ENCODE data around the gene SUSD3. TPM values are rescaled to one million over a fixed set of nuclear protein-coding genes. Genes with fewer than 3 reads are reported as not detected.

The SUSD3 gene
- total RNA-seq, 2 donors from 2014 or later = 0.67 to 3.3 TPM

DNA sequence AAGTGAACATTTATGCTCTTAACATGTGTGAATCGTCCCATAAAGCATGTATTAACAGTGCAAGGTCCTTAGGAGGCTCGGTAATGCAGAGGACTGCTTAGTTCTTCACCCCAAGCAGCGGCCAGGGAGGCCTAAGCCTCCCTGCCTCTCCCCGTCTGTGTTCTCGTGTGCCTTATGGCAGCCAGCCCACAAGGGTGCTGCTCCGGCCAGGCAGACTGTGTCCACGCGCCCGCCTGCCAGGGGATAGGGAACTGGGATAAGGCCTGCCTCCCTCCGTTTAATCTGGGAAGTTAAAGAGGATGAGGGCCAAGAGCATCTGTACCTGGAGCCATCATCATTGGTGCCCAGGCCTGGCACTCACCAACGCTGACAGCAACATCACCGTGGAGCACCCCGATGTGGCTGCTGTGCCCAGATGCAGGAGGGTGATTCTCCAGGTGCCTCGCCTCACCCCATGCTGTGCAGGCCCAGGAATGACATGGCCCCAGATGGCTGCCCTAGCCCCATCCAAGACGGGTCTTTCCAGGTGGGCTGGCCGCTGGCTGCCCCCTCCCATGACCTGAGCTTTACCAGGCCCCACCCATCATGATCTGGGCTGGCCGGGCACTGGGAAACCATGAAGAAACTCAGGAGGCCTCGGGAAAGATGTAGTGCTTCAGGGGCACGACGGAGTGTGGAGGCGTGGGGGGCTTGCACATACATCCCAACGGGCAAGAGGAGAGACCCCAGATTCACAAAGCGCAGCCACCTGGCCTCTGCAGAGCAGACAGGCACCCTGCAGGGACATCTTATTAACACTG is 35.6 kb upstream of the SUSD3 start:
- H3K36me3 Mint-ChIP-seq = peaks cover 7% of the 10 kb centered on the region
- no peak overlapping the region for H3K4me3 Mint-ChIP-seq
- ATAC-seq (no peak), DNase-seq (ENCODE audit: low spot score) (no peak)
- H3K4me1 Mint-ChIP-seq (ENCODE audit: low read depth in 2 of 2) = peaks cover 13 to 23% of the 10 kb centered on the region in 2 donors
- H3K9me3 Mint-ChIP-seq = no peaks in the 10 kb centered on the region
- H3K27me3 Mint-ChIP-seq = no peaks in the 10 kb centered on the region
- no peak overlapping the region for H3K27ac Mint-ChIP-seq

- ATAC-seq (no peak), DNase-seq (ENCODE audit: low spot score) (no peak)
- peak overlapping the region in 1 of 2 donors; percentile 63 for H3K27ac Mint-ChIP-seq
- peaks cover 18 to 29% of the 10 kb centered on the region in 2 donors for H3K4me1 Mint-ChIP-seq (ENCODE audit: low read depth in 2 of 2)
- peaks cover 7% of the 10 kb centered on the region for H3K36me3 Mint-ChIP-seq
- no peak overlapping the region for H3K4me3 Mint-ChIP-seq
- no peaks in the 10 kb centered on the region for H3K27me3 Mint-ChIP-seq
- H3K9me3 Mint-ChIP-seq = no peaks in the 10 kb centered on the region
Observed at GRCh38 chr9:93023521-93023815, 35.0 kb upstream of the SUSD3 start.

- H3K36me3 Mint-ChIP-seq = no peaks in the 10 kb centered on the region
Observed at GRCh38 chr9:93024646-93024910, 33.9 kb upstream of the SUSD3 start.

DNA sequence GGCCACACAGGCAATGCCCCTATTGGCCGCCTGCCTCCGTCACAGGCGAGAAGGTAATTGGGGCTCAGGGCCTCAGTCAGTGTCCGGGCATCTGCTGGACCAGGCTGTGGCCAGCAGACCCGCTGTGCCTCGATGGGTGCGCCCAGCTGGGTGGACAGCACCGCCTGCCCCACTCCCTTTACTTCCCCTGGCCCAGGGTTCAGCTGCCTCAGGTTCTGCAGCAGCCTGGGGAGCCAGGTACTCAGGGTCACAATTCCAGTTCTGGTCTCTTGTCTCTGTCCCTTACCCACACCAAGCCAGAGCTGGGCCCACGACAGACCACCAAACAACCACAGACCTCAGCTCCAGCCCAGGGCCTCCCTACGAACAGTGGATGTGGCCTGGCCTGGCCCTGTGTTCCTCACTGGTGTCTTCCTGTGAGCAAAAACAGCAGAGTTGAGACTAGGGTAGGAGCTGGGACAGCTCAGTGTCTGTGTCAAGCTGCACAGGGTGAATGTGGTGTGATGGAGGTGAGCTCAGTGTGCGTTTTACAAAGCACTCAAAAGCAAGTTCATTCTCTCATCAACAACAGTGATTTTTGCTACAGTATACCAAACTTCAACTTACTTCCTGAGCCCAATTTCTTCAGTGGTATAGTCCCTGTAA is 33.4 kb upstream of the SUSD3 start:
- Mint-ChIP-seq H3K9me3 (no peaks in the 10 kb centered on the region), H3K4me1 (ENCODE audit: low read depth in 2 of 2) (peaks cover 25 to 27% of the 10 kb centered on the region in 2 donors), H3K36me3 (no peaks in the 10 kb centered on the region), H3K27ac (peak overlapping the region; percentile 64 to 80), H3K4me3 (no peak overlapping the region), H3K27me3 (no peaks in the 10 kb centered on the region)
- DNase-seq (ENCODE audit: low spot score) (no peak), ATAC-seq (peak in 1 of 2 donors; percentile 34)

More at GRCh38 chr9:93024646-93024910, 33.9 kb upstream of the SUSD3 start:
- peak overlapping the region; percentile 63 to 64 for H3K27ac Mint-ChIP-seq
- DNase-seq (ENCODE audit: low spot score) = no peak
- no peaks in the 10 kb centered on the region for H3K27me3 Mint-ChIP-seq
- ATAC-seq = no peak
- peaks cover 25 to 28% of the 10 kb centered on the region in 2 donors for H3K4me1 Mint-ChIP-seq (ENCODE audit: low read depth in 2 of 2)
- H3K9me3 Mint-ChIP-seq = no peaks in the 10 kb centered on the region
- no peak overlapping the region for H3K4me3 Mint-ChIP-seq

GRCh38 chr9:93025736-93026135 is 32.8 kb upstream of the SUSD3 start:
- ATAC-seq = no peak
- H3K9me3 Mint-ChIP-seq = no peaks in the 10 kb centered on the region
- DNase-seq (ENCODE audit: low spot score) = no peak
- H3K4me1 Mint-ChIP-seq (ENCODE audit: low read depth in 2 of 2) = peaks cover 27 to 28% of the 10 kb centered on the region in 2 donors
- H3K27ac Mint-ChIP-seq = peak overlapping the region; percentile 64 to 80
- no peaks in the 10 kb centered on the region for H3K27me3 Mint-ChIP-seq
- no peak overlapping the region for H3K4me3 Mint-ChIP-seq
- peaks cover 3% of the 10 kb centered on the region for H3K36me3 Mint-ChIP-seq

- no peak for ATAC-seq
- Mint-ChIP-seq H3K9me3 (no peaks in the 10 kb centered on the region), H3K36me3 (peaks cover 7% of the 10 kb centered on the region), H3K4me1 (ENCODE audit: low read depth in 2 of 2) (peaks cover 30 to 31% of the 10 kb centered on the region in 2 donors), H3K27ac (no peak overlapping the region), H3K27me3 (no peaks in the 10 kb centered on the region), H3K4me3 (no peak overlapping the region)
- no peak for DNase-seq (ENCODE audit: low spot score)
Observed at GRCh38 chr9:93026640-93027039, 31.9 kb upstream of the SUSD3 start.

- peaks cover 30 to 31% of the 10 kb centered on the region in 2 donors for H3K4me1 Mint-ChIP-seq (ENCODE audit: low read depth in 2 of 2)
Observed at GRCh38 chr9:93027750-93028149, 30.8 kb upstream of the SUSD3 start.

GRCh38 chr9:93028448-93029006 is 30.0 kb upstream of the SUSD3 start:
- ATAC-seq (peak; percentile 84 to 86), DNase-seq (ENCODE audit: low spot score) (peak; percentile 75)
- H3K4me1 Mint-ChIP-seq (ENCODE audit: low read depth in 2 of 2) = peaks cover 30 to 31% of the 10 kb centered on the region in 2 donors
- no peaks in the 10 kb centered on the region for H3K27me3 Mint-ChIP-seq
- H3K36me3 Mint-ChIP-seq = peaks cover 7% of the 10 kb centered on the region
- peak overlapping the region; percentile 76 to 94 for H3K27ac Mint-ChIP-seq
- H3K9me3 Mint-ChIP-seq = no peaks in the 10 kb centered on the region
- peak overlapping the region; percentile 68 for H3K4me3 Mint-ChIP-seq

More at GRCh38 chr9:93027750-93028149, 30.8 kb upstream of the SUSD3 start:
- H3K36me3 Mint-ChIP-seq = peaks cover 7% of the 10 kb centered on the region
- peak overlapping the region; percentile 76 to 94 for H3K27ac Mint-ChIP-seq
- no peaks in the 10 kb centered on the region for H3K9me3 Mint-ChIP-seq
- ATAC-seq (no peak), DNase-seq (ENCODE audit: low spot score) (no peak)
- H3K27me3 Mint-ChIP-seq = no peaks in the 10 kb centered on the region
- H3K4me3 Mint-ChIP-seq = peak overlapping the region; percentile 68

- no peak overlapping the region for H3K4me3 Mint-ChIP-seq
- ATAC-seq (no peak), DNase-seq (ENCODE audit: low spot score) (no peak)
- peaks cover 7% of the 10 kb centered on the region for H3K36me3 Mint-ChIP-seq
- no peaks in the 10 kb centered on the region for H3K27me3 Mint-ChIP-seq
- H3K9me3 Mint-ChIP-seq = no peaks in the 10 kb centered on the region
- peak overlapping the region; percentile 1 to 27 for H3K27ac Mint-ChIP-seq
- peaks cover 20 to 26% of the 10 kb centered on the region in 2 donors for H3K4me1 Mint-ChIP-seq (ENCODE audit: low read depth in 2 of 2)
Observed at GRCh38 chr9:93030642-93031628, 27.6 kb upstream of the SUSD3 start.

DNA sequence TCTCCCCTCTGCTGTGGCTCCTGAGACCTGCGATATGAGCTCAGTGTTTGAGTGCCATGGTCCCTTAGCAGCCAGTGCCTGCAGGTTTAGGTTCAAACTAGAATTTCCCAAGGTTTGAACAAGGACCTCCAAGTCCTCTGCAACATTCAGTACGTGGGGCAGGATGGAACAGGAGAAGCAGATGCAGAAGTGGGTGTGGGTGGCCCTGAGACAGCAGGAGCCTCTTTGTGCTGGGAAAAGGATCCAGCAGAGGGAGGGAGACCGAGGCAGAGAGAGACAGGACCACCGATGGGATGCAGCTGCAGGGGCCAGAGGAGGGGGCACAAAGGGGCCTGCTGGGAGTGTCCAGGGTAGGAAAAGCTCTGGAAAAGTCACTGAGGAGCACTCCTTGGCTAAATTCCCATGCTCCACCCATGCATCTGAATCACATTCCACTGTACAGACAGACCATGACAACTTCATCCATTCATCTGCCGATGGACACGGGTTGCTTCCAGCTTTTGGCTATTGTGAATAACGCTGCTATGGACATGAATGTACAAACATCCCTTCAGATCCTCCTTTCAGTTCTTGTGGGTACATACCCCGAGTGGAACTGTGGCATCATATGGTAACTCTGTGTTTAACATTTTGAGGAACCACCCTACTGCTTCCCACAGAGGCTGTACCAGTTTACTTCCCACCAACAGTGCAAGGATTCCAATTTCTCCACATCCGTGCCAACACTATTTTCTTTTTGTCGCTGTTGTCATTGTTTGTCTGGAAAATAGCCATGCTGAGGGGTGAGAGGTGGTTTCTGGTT is 26.7 kb upstream of the SUSD3 start:
- no peak for DNase-seq (ENCODE audit: low spot score)
- no peaks in the 10 kb centered on the region for H3K9me3 Mint-ChIP-seq
- no peaks in the 10 kb centered on the region for H3K27me3 Mint-ChIP-seq
- peaks cover 7% of the 10 kb centered on the region for H3K36me3 Mint-ChIP-seq
- no peak overlapping the region for H3K4me3 Mint-ChIP-seq
- no peak for ATAC-seq
- H3K4me1 Mint-ChIP-seq (ENCODE audit: low read depth in 2 of 2) = peaks cover 20 to 26% of the 10 kb centered on the region in 2 donors
- H3K27ac Mint-ChIP-seq = peak overlapping the region; percentile 45 to 48

DNA sequence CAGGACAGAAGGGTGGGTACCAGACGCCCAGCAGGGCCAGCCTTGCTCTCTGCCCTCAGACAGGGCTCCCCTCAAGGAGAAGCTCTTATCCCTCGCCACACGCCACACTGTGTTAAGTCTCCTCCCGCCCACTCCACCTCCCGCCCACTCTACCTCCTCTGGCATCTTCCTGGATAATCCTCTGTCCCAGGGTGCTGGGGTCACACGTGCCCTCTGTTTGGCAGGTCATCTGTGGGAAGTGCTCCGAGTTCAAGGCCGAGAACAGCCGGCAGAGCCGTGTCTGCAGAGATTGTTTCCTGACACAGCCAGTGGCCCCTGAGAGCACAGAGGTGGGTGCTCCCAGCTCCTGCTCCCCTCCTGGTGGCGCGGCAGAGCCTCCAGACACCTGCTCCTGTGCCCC is 26.0 kb upstream of the SUSD3 start:
- Mint-ChIP-seq H3K4me3 (no peak overlapping the region), H3K27ac (peak overlapping the region; percentile 45 to 48)

GRCh38 chr9:93033531-93033930 is 25.0 kb upstream of the SUSD3 start:
- Mint-ChIP-seq H3K4me3 (no peak overlapping the region), H3K27me3 (no peaks in the 10 kb centered on the region), H3K36me3 (peaks cover 7% of the 10 kb centered on the region), H3K9me3 (no peaks in the 10 kb centered on the region), H3K4me1 (ENCODE audit: low read depth in 2 of 2) (peaks cover 12 to 13% of the 10 kb centered on the region in 2 donors), H3K27ac (peak overlapping the region in 1 of 2 donors; percentile 32)
- DNase-seq (ENCODE audit: low spot score) (no peak), ATAC-seq (no peak)

More for the DNA sequence above, 26.0 kb upstream of the SUSD3 start:
- Mint-ChIP-seq H3K36me3 (peaks cover 7% of the 10 kb centered on the region), H3K4me1 (ENCODE audit: low read depth in 2 of 2) (peaks cover 20 to 22% of the 10 kb centered on the region in 2 donors), H3K9me3 (no peaks in the 10 kb centered on the region), H3K27me3 (no peaks in the 10 kb centered on the region)
- DNase-seq (ENCODE audit: low spot score) (no peak), ATAC-seq (no peak)
